HL-60 (cell line): Measurements from ENCODE around the gene AKAP12.

Experiments
- DNase-seq, 2 experiments: peaks; one replicate each; pipeline ENCODE4 v3.0.0-alpha.2; 2010 to 2020; ENCODE audit warnings: low read depth in 1 of 2, low spot score in 1 of 2
- H3K27ac ChIP-seq: fragments of 250-450 bp; sonication (Bioruptor Pico); replicated peaks from 2 replicates; pipeline ENCODE4 v1.5.1; 2020; ENCODE audit warnings: mild to moderate bottlenecking, moderate library complexity
- H3K27me3 ChIP-seq: fragments of 250-450 bp; sonication (Bioruptor Pico); 2 replicates; pipeline ENCODE4 v1.5.1; 2021; ENCODE audit warnings: mild to moderate bottlenecking, moderate library complexity; ENCODE audit not compliant: insufficient read depth, poor library complexity, severe bottlenecking
- H3K4me3 ChIP-seq: replicated peaks from 2 replicates; pipeline ENCODE4 v1.5.1; 2011; ENCODE audit warnings: mild to moderate bottlenecking, control low read depth, low read length; ENCODE audit not compliant: insufficient read depth
- CTCF ChIP-seq: IDR thresholded peaks from one replicate; pipeline ENCODE4 v1.5.1; 2011; ENCODE audit warnings: low read length, control low read depth, inconsistent platforms; ENCODE audit not compliant: insufficient read depth
- GABPA ChIP-seq: IDR thresholded peaks from 2 replicates; pipeline ENCODE4 v1.6.1; 2012; ENCODE audit warnings: low read depth
- POLR2AphosphoS5 ChIP-seq: IDR thresholded peaks from 2 replicates; pipeline ENCODE4 v1.6.1; 2012; ENCODE audit warnings: low read depth
- REST ChIP-seq: IDR thresholded peaks from 2 replicates; pipeline ENCODE4 v1.6.1; 2012; ENCODE audit warnings: low read depth; ENCODE audit not compliant: insufficient replicate concordance
- SPI1 ChIP-seq: IDR thresholded peaks from 2 replicates; pipeline ENCODE4 v1.6.1; 2012; ENCODE audit warnings: low read depth, mild to moderate bottlenecking, borderline replicate concordance

The AKAP12 gene

GRCh38 chr6:151335930-151336329, 96.2 kb downstream of the AKAP12 start:
- peaks cover 2% of the 10 kb centered on the region for H3K27me3 ChIP-seq
- no peak overlapping the region for H3K4me3 ChIP-seq
- no peak for TF ChIP-seq CTCF
- TF ChIP-seq SPI1 = no peak
- no peak for TF ChIP-seq REST
- no peak for TF ChIP-seq POLR2AphosphoS5
- TF ChIP-seq GABPA = no peak
- no peak for DNase-seq
- no peak overlapping the region for H3K27ac ChIP-seq

- Histone ChIP-seq H3K4me3 (no peak overlapping the region), H3K27ac (no peak overlapping the region), H3K27me3 (no peaks in the 10 kb centered on the region)
- DNase-seq = no peak
- TF ChIP-seq SPI1 = no peak
- TF ChIP-seq REST = no peak
- no peak for TF ChIP-seq POLR2AphosphoS5
- no peak for TF ChIP-seq GABPA
- no peak for TF ChIP-seq CTCF
These were observed 99.0 kb downstream of the AKAP12 start for GRCh38 chr6:151338651-151339200.

GRCh38 chr6:151339369-151339768, 99.6 kb downstream of the AKAP12 start:
- H3K4me3 ChIP-seq = no peak overlapping the region
- TF ChIP-seq CTCF (no peak), SPI1 (no peak), POLR2AphosphoS5 (no peak), GABPA (no peak), REST (no peak)
- no peak for DNase-seq
- H3K27ac ChIP-seq = no peak overlapping the region
- H3K27me3 ChIP-seq = no peaks in the 10 kb centered on the region
